ENCODE measurements around the gene TRAF1.

The TRAF1 gene

GRCh38 chr9:120905315-120906164 is 21.1 kb downstream of the TRAF1 start:
- Histone ChIP-seq H3K27me3 (ENCODE audit: control insufficient read depth, insufficient read depth, low read length) (no peaks in the 10 kb centered on the region), H3K36me3 (ENCODE audit: control insufficient read depth, insufficient read depth, low read length) (peaks cover 2% of the 10 kb centered on the region)

GRCh38 chr9:120904978-120905301 is 21.7 kb downstream of the TRAF1 start:
- H3K4me3 ChIP-seq (ENCODE audit: low read length): no peak overlapping the region
- no peak overlapping the region for H3K27ac ChIP-seq (ENCODE audit: low read depth, low read length)
- H3K4me1 ChIP-seq (ENCODE audit: control insufficient read depth, insufficient read depth, low read length): no peaks in the 10 kb centered on the region
- H3K27me3 ChIP-seq (ENCODE audit: control insufficient read depth, insufficient read depth, low read length): no peaks in the 10 kb centered on the region
- peaks cover 2% of the 10 kb centered on the region for H3K36me3 ChIP-seq (ENCODE audit: control insufficient read depth, insufficient read depth, low read length)
- H3K9ac ChIP-seq (ENCODE audit: low read length): no peak overlapping the region

More at GRCh38 chr9:120905315-120906164, 21.1 kb downstream of the TRAF1 start:
- no peaks in the 10 kb centered on the region for H3K4me1 ChIP-seq (ENCODE audit: control insufficient read depth, insufficient read depth, low read length)
- H3K9ac ChIP-seq (ENCODE audit: low read length): no peak overlapping the region
- H3K27ac ChIP-seq (ENCODE audit: low read depth, low read length): no peak overlapping the region
- no peak overlapping the region for H3K4me3 ChIP-seq (ENCODE audit: low read length)

DNA sequence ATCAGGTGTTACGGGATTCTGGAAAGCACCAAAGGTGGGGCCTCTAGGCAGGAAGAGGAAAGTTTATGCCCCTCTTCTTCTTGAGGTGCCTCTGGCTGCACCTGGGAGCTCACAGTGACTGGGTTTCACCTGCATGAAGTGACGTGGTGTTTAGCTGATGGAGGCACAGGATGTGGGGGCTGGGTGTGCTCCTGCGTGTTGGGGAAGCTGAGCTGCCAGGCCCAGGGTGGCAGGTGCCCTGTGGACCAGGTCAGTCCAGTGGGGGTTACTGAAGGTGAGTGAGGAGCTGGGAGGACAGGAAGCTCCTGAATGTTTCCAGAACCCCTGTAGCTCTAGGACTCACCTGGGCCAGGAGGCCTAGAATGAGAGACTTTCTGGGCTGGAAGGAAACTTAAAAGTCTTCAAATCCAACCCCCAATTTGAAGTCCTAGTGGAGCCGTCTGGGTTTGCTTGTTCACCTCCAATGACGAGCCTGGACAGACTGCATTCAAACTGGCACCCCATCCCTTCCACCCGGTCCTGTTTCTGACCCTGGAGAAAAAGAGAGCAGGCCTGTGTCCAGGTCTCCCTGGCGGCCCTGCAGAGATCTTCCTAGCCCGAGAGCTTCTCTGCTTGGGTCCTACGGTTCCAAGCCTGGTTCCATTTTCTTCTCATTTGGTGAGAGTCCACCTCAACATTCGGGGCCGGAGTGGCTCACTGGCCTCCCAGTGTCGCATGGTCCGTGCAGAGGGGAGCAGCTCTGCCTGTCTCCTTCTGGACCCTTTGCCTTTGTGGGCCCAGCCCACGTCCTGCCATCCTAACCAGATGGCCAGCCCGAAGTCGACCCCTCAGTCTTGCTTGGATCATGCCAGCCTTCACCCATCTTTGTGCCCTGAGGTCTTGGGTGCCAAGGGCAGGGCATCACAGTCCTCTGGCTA is 22.3 kb downstream of the TRAF1 start:
- Histone ChIP-seq H3K4me3 (ENCODE audit: low read length) (no peak overlapping the region), H3K27me3 (ENCODE audit: control insufficient read depth, insufficient read depth, low read length) (no peaks in the 10 kb centered on the region), H3K36me3 (ENCODE audit: control insufficient read depth, insufficient read depth, low read length) (no peaks in the 10 kb centered on the region), H3K27ac (ENCODE audit: low read depth, low read length) (no peak overlapping the region), H3K9ac (ENCODE audit: low read length) (no peak overlapping the region), H3K4me1 (ENCODE audit: control insufficient read depth, insufficient read depth, low read length) (no peaks in the 10 kb centered on the region)

- H3K36me3 ChIP-seq (ENCODE audit: control insufficient read depth, insufficient read depth, low read length): no peaks in the 10 kb centered on the region
- no peaks in the 10 kb centered on the region for H3K4me1 ChIP-seq (ENCODE audit: control insufficient read depth, insufficient read depth, low read length)
- H3K4me3 ChIP-seq (ENCODE audit: low read length): no peak overlapping the region
- no peak overlapping the region for H3K9ac ChIP-seq (ENCODE audit: low read length)
- H3K27ac ChIP-seq (ENCODE audit: low read depth, low read length): no peak overlapping the region
- no peaks in the 10 kb centered on the region for H3K27me3 ChIP-seq (ENCODE audit: control insufficient read depth, insufficient read depth, low read length)
Measured at GRCh38 chr9:120902569-120903535, 23.7 kb downstream of the TRAF1 start.

GRCh38 chr9:120901755-120902568 is 24.6 kb downstream of the TRAF1 start:
- Histone ChIP-seq H3K4me3 (ENCODE audit: low read length) (no peak overlapping the region), H3K27ac (ENCODE audit: low read depth, low read length) (no peak overlapping the region), H3K27me3 (ENCODE audit: control insufficient read depth, insufficient read depth, low read length) (no peaks in the 10 kb centered on the region), H3K36me3 (ENCODE audit: control insufficient read depth, insufficient read depth, low read length) (no peaks in the 10 kb centered on the region), H3K9ac (ENCODE audit: low read length) (no peak overlapping the region), H3K4me1 (ENCODE audit: control insufficient read depth, insufficient read depth, low read length) (no peaks in the 10 kb centered on the region)

DNA sequence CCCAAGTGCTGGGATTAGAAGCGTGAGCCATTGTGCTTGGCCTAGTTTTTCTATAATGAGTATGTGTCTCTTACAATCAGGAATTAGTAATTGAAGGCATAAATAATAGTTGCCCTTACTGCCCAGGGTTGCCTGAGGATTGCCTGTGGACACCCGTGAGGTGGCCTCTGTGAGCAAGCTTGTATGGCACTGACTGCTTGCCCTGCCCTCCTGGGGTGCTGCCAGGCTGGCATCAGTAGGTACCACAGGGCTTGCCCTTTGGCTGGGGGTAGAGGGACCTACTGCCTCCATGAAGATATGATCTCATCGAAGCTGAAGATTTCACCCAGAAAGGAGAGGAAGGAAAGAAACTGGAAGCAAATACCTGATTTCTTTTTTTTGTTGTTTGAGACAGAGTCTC is 25.8 kb downstream of the TRAF1 start:
- no peaks in the 10 kb centered on the region for H3K36me3 ChIP-seq (ENCODE audit: control insufficient read depth, insufficient read depth, low read length)
- no peak overlapping the region for H3K9ac ChIP-seq (ENCODE audit: low read length)
- H3K4me3 ChIP-seq (ENCODE audit: low read length): no peak overlapping the region
- H3K27ac ChIP-seq (ENCODE audit: low read depth, low read length): no peak overlapping the region
- no peaks in the 10 kb centered on the region for H3K27me3 ChIP-seq (ENCODE audit: control insufficient read depth, insufficient read depth, low read length)
- H3K4me1 ChIP-seq (ENCODE audit: control insufficient read depth, insufficient read depth, low read length): no peaks in the 10 kb centered on the region

- H3K9ac ChIP-seq (ENCODE audit: low read length): no peak overlapping the region
- H3K36me3 ChIP-seq (ENCODE audit: control insufficient read depth, insufficient read depth, low read length): no peaks in the 10 kb centered on the region
- H3K4me3 ChIP-seq (ENCODE audit: low read length): no peak overlapping the region
- H3K4me1 ChIP-seq (ENCODE audit: control insufficient read depth, insufficient read depth, low read length): peaks cover 4% of the 10 kb centered on the region
- no peaks in the 10 kb centered on the region for H3K27me3 ChIP-seq (ENCODE audit: control insufficient read depth, insufficient read depth, low read length)
- no peak overlapping the region for H3K27ac ChIP-seq (ENCODE audit: low read depth, low read length)
Measured at GRCh38 chr9:120899490-120900068, 27.0 kb downstream of the TRAF1 start.

DNA sequence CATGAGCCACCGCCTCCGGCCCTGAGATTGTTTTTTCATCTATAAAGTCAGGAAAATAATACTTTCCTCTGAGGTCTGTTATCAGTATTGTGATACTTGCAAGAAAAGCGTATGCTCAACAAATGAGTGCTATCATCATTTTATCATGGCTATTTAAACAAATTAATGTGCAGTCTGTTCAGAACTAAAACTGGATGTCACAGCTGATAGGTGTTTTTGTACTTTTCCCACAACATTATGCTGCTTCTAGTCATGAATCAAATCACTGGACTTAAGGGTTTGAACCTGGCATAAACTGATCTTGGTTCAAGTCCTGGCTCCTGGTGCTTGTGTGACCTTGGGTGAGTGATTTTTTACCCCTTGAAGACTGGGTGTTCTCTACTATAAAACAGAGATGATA is 28.2 kb downstream of the TRAF1 start:
- H3K4me3 ChIP-seq (ENCODE audit: low read length): no peak overlapping the region
- no peaks in the 10 kb centered on the region for H3K27me3 ChIP-seq (ENCODE audit: control insufficient read depth, insufficient read depth, low read length)
- peaks cover 4% of the 10 kb centered on the region for H3K4me1 ChIP-seq (ENCODE audit: control insufficient read depth, insufficient read depth, low read length)
- no peaks in the 10 kb centered on the region for H3K36me3 ChIP-seq (ENCODE audit: control insufficient read depth, insufficient read depth, low read length)
- no peak overlapping the region for H3K27ac ChIP-seq (ENCODE audit: low read depth, low read length)
- H3K9ac ChIP-seq (ENCODE audit: low read length): no peak overlapping the region

GRCh38 chr9:120895951-120896350 is 30.6 kb downstream of the TRAF1 start:
- no peaks in the 10 kb centered on the region for H3K36me3 ChIP-seq (ENCODE audit: control insufficient read depth, insufficient read depth, low read length)
- H3K27ac ChIP-seq (ENCODE audit: low read depth, low read length): no peak overlapping the region
- peaks cover 4% of the 10 kb centered on the region for H3K4me1 ChIP-seq (ENCODE audit: control insufficient read depth, insufficient read depth, low read length)
- no peak overlapping the region for H3K9ac ChIP-seq (ENCODE audit: low read length)
- no peak overlapping the region for H3K4me3 ChIP-seq (ENCODE audit: low read length)
- no peaks in the 10 kb centered on the region for H3K27me3 ChIP-seq (ENCODE audit: control insufficient read depth, insufficient read depth, low read length)

- H3K4me3 ChIP-seq (ENCODE audit: low read length): peak overlapping the region; percentile 43
Measured at GRCh38 chr9:120894321-120895148, 32.1 kb downstream of the TRAF1 start.

More at GRCh38 chr9:120894321-120895148, 32.1 kb downstream of the TRAF1 start:
- Histone ChIP-seq H3K36me3 (ENCODE audit: control insufficient read depth, insufficient read depth, low read length) (no peaks in the 10 kb centered on the region), H3K4me1 (ENCODE audit: control insufficient read depth, insufficient read depth, low read length) (peaks cover 4% of the 10 kb centered on the region), H3K27ac (ENCODE audit: low read depth, low read length) (peak overlapping the region; percentile 27), H3K9ac (ENCODE audit: low read length) (peak overlapping the region; percentile 32), H3K27me3 (ENCODE audit: control insufficient read depth, insufficient read depth, low read length) (no peaks in the 10 kb centered on the region)

Measured in rectal smooth muscle tissue (tissue), 1 donor.